Chondrocyte (in vitro differentiated cells): Measurements from ENCODE around the gene SAMD11. TPM values are rescaled to one million over a fixed set of nuclear protein-coding genes. Genes with fewer than 3 reads are reported as not detected.
A peak's percentile ranks its signal among the peaks of the same experiment; 100 is the strongest.

Experiments used
- DNase-seq: peaks from one replicate; pipeline ENCODE4 v3.0.0; 2021; ENCODE audit warnings: mixed read lengths, low spot score
- H3K27ac Mint-ChIP-seq: one replicate; pipeline ENCODE4 v1.8.0; 2021; ENCODE audit warnings: mild to moderate bottlenecking, moderate library complexity, mixed read lengths; ENCODE audit not compliant: unreplicated experiment
- H3K27me3 Mint-ChIP-seq: 2 replicates; pipeline ENCODE4 v1.8.0; 2021; ENCODE audit warnings: low read depth, mixed read lengths
- H3K36me3 Mint-ChIP-seq: 2 replicates; pipeline ENCODE4 v1.8.0; 2021; ENCODE audit warnings: low read depth, mixed read lengths
- H3K4me1 Mint-ChIP-seq: 2 replicates; pipeline ENCODE4 v1.8.0; 2021; ENCODE audit warnings: low read depth, mild to moderate bottlenecking, mixed read lengths
- H3K4me3 Mint-ChIP-seq: one replicate; pipeline ENCODE4 v1.8.0; 2021; ENCODE audit warnings: mild to moderate bottlenecking, moderate library complexity, mixed read lengths; ENCODE audit not compliant: unreplicated experiment
- H3K9me3 Mint-ChIP-seq: 2 replicates; pipeline ENCODE4 v1.8.0; 2021; ENCODE audit warnings: low read depth, mixed read lengths
- CTCF ChIP-seq: fragments of 200-600 bp; sonication (generic); IDR thresholded peaks from 2 replicates; pipeline ENCODE4 v1.5.0; 2021; ENCODE audit warnings: antibody characterized with exemption, mild to moderate bottlenecking, moderate library complexity
- total RNA-seq: library from RNA; stranded (reverse); gene quantifications from 3 replicates; pipeline ENCODE4 v1.2.1, GENCODE V29; 2021

SAMD11 gene
- total RNA-seq, 1 donor from 2014 or later, result 3.4 TPM

GRCh38 chr1:947958-948357, 24.2 kb downstream of the SAMD11 start:
- Mint-ChIP-seq H3K4me1 (peaks cover 16% of the 10 kb centered on the region), H3K27ac (no peak overlapping the region), H3K36me3 (peaks cover 19% of the 10 kb centered on the region), H3K9me3 (no peaks in the 10 kb centered on the region), H3K27me3 (no peaks in the 10 kb centered on the region), H3K4me3 (no peak overlapping the region)
- DNase-seq, result no peak
- TF ChIP-seq CTCF, result no peak

GRCh38 chr1:950268-950667, 26.5 kb downstream of the SAMD11 start:
- Mint-ChIP-seq H3K4me3 (no peak overlapping the region), H3K27ac (no peak overlapping the region), H3K36me3 (peaks cover 24% of the 10 kb centered on the region)

GRCh38 chr1:950881-951280, 27.2 kb downstream of the SAMD11 start:
- Mint-ChIP-seq H3K4me1 (no peaks in the 10 kb centered on the region), H3K36me3 (peaks cover 25% of the 10 kb centered on the region), H3K27ac (no peak overlapping the region), H3K4me3 (no peak overlapping the region), H3K27me3 (no peaks in the 10 kb centered on the region), H3K9me3 (no peaks in the 10 kb centered on the region)
- DNase-seq, result no peak
- no peak for TF ChIP-seq CTCF

More at GRCh38 chr1:950268-950667, 26.5 kb downstream of the SAMD11 start:
- no peak for DNase-seq
- TF ChIP-seq CTCF, result no peak
- Mint-ChIP-seq H3K27me3 (no peaks in the 10 kb centered on the region), H3K9me3 (no peaks in the 10 kb centered on the region), H3K4me1 (no peaks in the 10 kb centered on the region)

GRCh38 chr1:951364-951763, 27.6 kb downstream of the SAMD11 start:
- H3K27me3 Mint-ChIP-seq, result no peaks in the 10 kb centered on the region
- H3K36me3 Mint-ChIP-seq, result peaks cover 27% of the 10 kb centered on the region
- no peak overlapping the region for H3K4me3 Mint-ChIP-seq
- no peaks in the 10 kb centered on the region for H3K4me1 Mint-ChIP-seq
- no peaks in the 10 kb centered on the region for H3K9me3 Mint-ChIP-seq
- no peak overlapping the region for H3K27ac Mint-ChIP-seq
- TF ChIP-seq CTCF, result peak; percentile 67
- no peak for DNase-seq

- H3K4me1 Mint-ChIP-seq, result peaks cover under 1% of the 10 kb centered on the region
- H3K27me3 Mint-ChIP-seq, result no peaks in the 10 kb centered on the region
- no peak overlapping the region for H3K4me3 Mint-ChIP-seq
- no peak for DNase-seq
- H3K9me3 Mint-ChIP-seq, result no peaks in the 10 kb centered on the region
- peaks cover 27% of the 10 kb centered on the region for H3K36me3 Mint-ChIP-seq
- no peak for TF ChIP-seq CTCF
- H3K27ac Mint-ChIP-seq, result no peak overlapping the region
These were observed 28.5 kb downstream of the SAMD11 start for GRCh38 chr1:952201-952600.
